ENCODE data around the gene PDCD1.

PDCD1 gene

GRCh38 chr2:241864168-241864849 lies 5.6 kb upstream of the PDCD1 start:
- DNase-seq = no peak

GRCh38 chr2:241863536-241863954 lies 4.9 kb upstream of the PDCD1 start:
- no peak for DNase-seq

GRCh38 chr2:241862775-241863535 lies 4.3 kb upstream of the PDCD1 start:
- no peak for DNase-seq

- no peak for DNase-seq
Observed at GRCh38 chr2:241862093-241862492, 3.4 kb upstream of the PDCD1 start.

GRCh38 chr2:241861264-241861663 lies 2.6 kb upstream of the PDCD1 start:
- DNase-seq = no peak

- DNase-seq = no peak
Observed at GRCh38 chr2:241860184-241861078, 1.7 kb upstream of the PDCD1 start.

GRCh38 chr2:241859436-241860183 lies 916 bp upstream of the PDCD1 start:
- DNase-seq = peak; percentile 26

GRCh38 chr2:241859017-241859435 lies 332 bp upstream of the PDCD1 start:
- no peak for DNase-seq

- no peak for DNase-seq
Observed at GRCh38 chr2:241857572-241858121, 1.0 kb downstream of the PDCD1 start.

- no peak for DNase-seq
Observed at GRCh38 chr2:241857041-241857541, 1.6 kb downstream of the PDCD1 start.

GRCh38 chr2:241855888-241856422 lies 2.7 kb downstream of the PDCD1 start:
- DNase-seq = no peak

- no peak for DNase-seq
Observed at GRCh38 chr2:241855245-241855887, 3.3 kb downstream of the PDCD1 start.

GRCh38 chr2:241854342-241855244 lies 4.1 kb downstream of the PDCD1 start:
- DNase-seq = no peak

GRCh38 chr2:241853651-241854341 lies 4.9 kb downstream of the PDCD1 start:
- DNase-seq = no peak

- no peak for DNase-seq
Observed at GRCh38 chr2:241852981-241853631, 5.6 kb downstream of the PDCD1 start.

- no peak for DNase-seq
Observed at GRCh38 chr2:241852116-241852980, 6.3 kb downstream of the PDCD1 start.

GRCh38 chr2:241851325-241852115 lies 7.2 kb downstream of the PDCD1 start:
- DNase-seq = no peak
